HL-60/S4 treated with retinoic acid at 250 ng/mL for 4 days and 3 days (cell line): Measurements from ENCODE around the gene ILRUN.
"Not testable (repeated sequence)": the region's sequence is repeated elsewhere in the genome, so short reads cannot be mapped to it uniquely, and the experiment has no call there.

Experiments
- in situ Hi-C: fragments of 300-500 bp; cut with MboI; formaldehyde crosslinking; loops from 2 replicates; pipeline ENCODE4 v1.7.0; 2022; ENCODE audit warnings: low sequenced_read_pairs

The ILRUN gene

GRCh38 chr6:34696739-34697543 is at the start of gene ILRUN:
ILRUN (minus strand) TSS chr6:34696767; CDS start chr6:34696603, 164 bp downstream.
- in situ Hi-C loops, result no loop called here

GRCh38 chr6:34745277-34746103 is 48.9 kb upstream of the ILRUN start:
- in situ Hi-C loops, result no loop called here

- in situ Hi-C loops, result not testable (repeated sequence)
These were observed 47.7 kb upstream of the ILRUN start for GRCh38 chr6:34744294-34744647.

- in situ Hi-C loops, result no loop called here
These were observed 47.2 kb upstream of the ILRUN start for GRCh38 chr6:34743625-34744293.

- in situ Hi-C loops, result no loop called here
These were observed 45.5 kb upstream of the ILRUN start for GRCh38 chr6:34742094-34742493.

GRCh38 chr6:34736823-34737222 is 40.3 kb upstream of the ILRUN start:
- in situ Hi-C loops, result no loop called here

GRCh38 chr6:34731393-34732060 is 35.0 kb upstream of the ILRUN start:
- in situ Hi-C loops, result no loop called here

- in situ Hi-C loops, result no loop called here
These were observed 33.3 kb upstream of the ILRUN start for GRCh38 chr6:34729631-34730470.

- in situ Hi-C loops, result no loop called here
These were observed 29.5 kb upstream of the ILRUN start for GRCh38 chr6:34726055-34726454.

GRCh38 chr6:34723203-34723602 is 26.6 kb upstream of the ILRUN start:
- in situ Hi-C loops, result no loop called here

- in situ Hi-C loops, result no loop called here
These were observed 25.9 kb upstream of the ILRUN start for GRCh38 chr6:34722451-34722850.

- in situ Hi-C loops, result not testable (repeated sequence)
These were observed 23.6 kb upstream of the ILRUN start for GRCh38 chr6:34720160-34720559.

GRCh38 chr6:34719646-34720045 is 23.1 kb upstream of the ILRUN start:
- in situ Hi-C loops, result not testable (repeated sequence)

GRCh38 chr6:34718976-34719375 is 22.4 kb upstream of the ILRUN start:
- in situ Hi-C loops, result no loop called here

- in situ Hi-C loops, result no loop called here
These were observed 20.9 kb upstream of the ILRUN start for GRCh38 chr6:34717466-34717865.

- in situ Hi-C loops, result no loop called here
These were observed 18.1 kb upstream of the ILRUN start for GRCh38 chr6:34714663-34715062.

- in situ Hi-C loops, result not testable (repeated sequence)
These were observed 16.3 kb upstream of the ILRUN start for GRCh38 chr6:34712881-34713280.

GRCh38 chr6:34709386-34709785 is 12.8 kb upstream of the ILRUN start:
- in situ Hi-C loops, result no loop called here

GRCh38 chr6:34705241-34705640 is 8.7 kb upstream of the ILRUN start:
- in situ Hi-C loops, result no loop called here

- in situ Hi-C loops, result no loop called here
These were observed 4.6 kb upstream of the ILRUN start for GRCh38 chr6:34701199-34701598.
